ENCODE data around the gene SZT2.
A peak's percentile ranks its signal among the peaks of the same experiment; 100 is the strongest.

The SZT2 gene

GRCh38 chr1:43358746-43359693, 30.7 kb upstream of the SZT2 start, which contains the start of gene CDC20:
TSS of gene CDC20 (plus strand) at chr1:43358981. CDS start at chr1:43359216, 235 bp downstream.
- ATAC-seq = peak; percentile 98
- TF ChIP-seq ZNF565 (CRISPR knock-in tag; conservative IDR thresholded peaks at IDR 0.05; ENCODE audit: low read depth) = no peak
- no peak for TF ChIP-seq OSR1 (CRISPR knock-in tag; IDR thresholded peaks at IDR 0.05)
- no peak for TF ChIP-seq TCF4 (CRISPR knock-in tag; IDR thresholded peaks at IDR 0.05; ENCODE audit: borderline replicate concordance)
- TF ChIP-seq PATZ1 (CRISPR knock-in tag; IDR thresholded peaks at IDR 0.05; ENCODE audit: borderline replicate concordance) = no peak
- TF ChIP-seq ZFP3 (CRISPR knock-in tag; IDR thresholded peaks at IDR 0.05) = no peak
- TF ChIP-seq RARB (CRISPR knock-in tag; IDR thresholded peaks at IDR 0.05) = no peak
- TF ChIP-seq ARNTL (CRISPR knock-in tag; IDR thresholded peaks at IDR 0.05; ENCODE audit: borderline replicate concordance, low read depth) = no peak

DNA sequence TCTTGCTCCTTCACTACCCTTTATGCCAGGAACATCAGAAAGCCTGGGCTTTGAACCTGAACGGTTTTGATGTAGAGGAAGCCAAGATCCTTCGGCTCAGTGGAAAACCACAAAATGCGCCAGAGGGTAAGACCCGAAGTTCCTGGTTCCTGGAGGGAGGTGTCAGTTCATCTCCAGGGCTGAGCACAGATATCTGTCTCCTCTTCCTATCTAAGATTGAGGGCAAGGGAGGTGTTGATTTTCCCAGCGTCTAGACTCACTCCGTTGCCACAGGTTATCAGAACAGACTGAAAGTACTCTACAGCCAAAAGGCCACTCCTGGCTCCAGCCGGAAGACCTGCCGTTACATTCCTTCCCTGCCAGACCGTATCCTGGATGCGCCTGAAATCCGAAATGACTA, 30.0 kb upstream of the SZT2 start:
- ATAC-seq = no peak
- TF ChIP-seq, protein P1, sequence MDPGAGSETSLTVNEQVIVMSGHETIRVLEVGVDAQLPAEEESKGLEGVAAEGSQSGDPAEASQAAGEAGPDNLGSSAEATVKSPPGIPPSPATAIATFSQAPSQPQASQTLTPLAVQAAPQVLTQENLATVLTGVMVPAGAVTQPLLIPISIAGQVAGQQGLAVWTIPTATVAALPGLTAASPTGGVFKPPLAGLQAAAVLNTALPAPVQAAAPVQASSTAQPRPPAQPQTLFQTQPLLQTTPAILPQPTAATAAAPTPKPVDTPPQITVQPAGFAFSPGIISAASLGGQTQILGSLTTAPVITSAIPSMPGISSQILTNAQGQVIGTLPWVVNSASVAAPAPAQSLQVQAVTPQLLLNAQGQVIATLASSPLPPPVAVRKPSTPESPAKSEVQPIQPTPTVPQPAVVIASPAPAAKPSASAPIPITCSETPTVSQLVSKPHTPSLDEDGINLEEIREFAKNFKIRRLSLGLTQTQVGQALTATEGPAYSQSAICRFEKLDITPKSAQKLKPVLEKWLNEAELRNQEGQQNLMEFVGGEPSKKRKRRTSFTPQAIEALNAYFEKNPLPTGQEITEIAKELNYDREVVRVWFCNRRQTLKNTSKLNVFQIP (CRISPR knock-in tag; IDR thresholded peaks at IDR 0.05; ENCODE audit: borderline replicate concordance, low read depth) = no peak
- TF ChIP-seq RARB (CRISPR knock-in tag; IDR thresholded peaks at IDR 0.05) (no peak), ZNF70 (CRISPR knock-in tag; IDR thresholded peaks at IDR 0.05) (no peak)

- no peak for ATAC-seq
Measured at GRCh38 chr1:43360616-43361015, 29.1 kb upstream of the SZT2 start.

GRCh38 chr1:43363283-43363934, 26.3 kb upstream of the SZT2 start:
- ATAC-seq = no peak
- no peak for TF ChIP-seq GLIS3 (CRISPR knock-in tag; IDR thresholded peaks at IDR 0.05)
- TF ChIP-seq ZNF8 (CRISPR knock-in tag; IDR thresholded peaks at IDR 0.05) = no peak
- TF ChIP-seq TOX (CRISPR knock-in tag; IDR thresholded peaks at IDR 0.05; ENCODE audit: borderline replicate concordance) = no peak
- TF ChIP-seq ARNTL (CRISPR knock-in tag; IDR thresholded peaks at IDR 0.05; ENCODE audit: borderline replicate concordance, low read depth) = no peak

More at GRCh38 chr1:43360616-43361015, 29.1 kb upstream of the SZT2 start:
- TF ChIP-seq, protein P1 (CRISPR knock-in tag; IDR thresholded peaks at IDR 0.05; ENCODE audit: borderline replicate concordance, low read depth) = no peak
- TF ChIP-seq PPARA (CRISPR knock-in tag; IDR thresholded peaks at IDR 0.05; ENCODE audit: borderline replicate concordance) (no peak), ARNTL (CRISPR knock-in tag; IDR thresholded peaks at IDR 0.05; ENCODE audit: borderline replicate concordance, low read depth) (no peak), CSDC2 (CRISPR knock-in tag; IDR thresholded peaks at IDR 0.05) (no peak), GLIS3 (CRISPR knock-in tag; IDR thresholded peaks at IDR 0.05) (no peak), ZNF565 (CRISPR knock-in tag; conservative IDR thresholded peaks at IDR 0.05; ENCODE audit: low read depth) (no peak)

- no peak for ATAC-seq
- TF ChIP-seq ARNTL (CRISPR knock-in tag; IDR thresholded peaks at IDR 0.05; ENCODE audit: borderline replicate concordance, low read depth) (no peak), TSHZ2 (CRISPR knock-in tag; IDR thresholded peaks at IDR 0.05) (no peak), ZC3H10 (CRISPR knock-in tag; IDR thresholded peaks at IDR 0.05) (no peak), ZFP3 (CRISPR knock-in tag; IDR thresholded peaks at IDR 0.05) (no peak), OSR1 (CRISPR knock-in tag; IDR thresholded peaks at IDR 0.05) (no peak), ZNF565 (CRISPR knock-in tag; conservative IDR thresholded peaks at IDR 0.05; ENCODE audit: low read depth) (no peak), TCF4 (CRISPR knock-in tag; IDR thresholded peaks at IDR 0.05; ENCODE audit: borderline replicate concordance) (no peak), TOX (CRISPR knock-in tag; IDR thresholded peaks at IDR 0.05; ENCODE audit: borderline replicate concordance) (no peak), PATZ1 (CRISPR knock-in tag; IDR thresholded peaks at IDR 0.05; ENCODE audit: borderline replicate concordance) (no peak)
- TF ChIP-seq, protein P2, sequence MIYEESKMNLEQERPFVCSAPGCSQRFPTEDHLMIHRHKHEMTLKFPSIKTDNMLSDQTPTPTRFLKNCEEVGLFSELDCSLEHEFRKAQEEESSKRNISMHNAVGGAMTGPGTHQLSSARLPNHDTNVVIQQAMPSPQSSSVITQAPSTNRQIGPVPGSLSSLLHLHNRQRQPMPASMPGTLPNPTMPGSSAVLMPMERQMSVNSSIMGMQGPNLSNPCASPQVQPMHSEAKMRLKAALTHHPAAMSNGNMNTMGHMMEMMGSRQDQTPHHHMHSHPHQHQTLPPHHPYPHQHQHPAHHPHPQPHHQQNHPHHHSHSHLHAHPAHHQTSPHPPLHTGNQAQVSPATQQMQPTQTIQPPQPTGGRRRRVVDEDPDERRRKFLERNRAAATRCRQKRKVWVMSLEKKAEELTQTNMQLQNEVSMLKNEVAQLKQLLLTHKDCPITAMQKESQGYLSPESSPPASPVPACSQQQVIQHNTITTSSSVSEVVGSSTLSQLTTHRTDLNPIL (CRISPR knock-in tag; IDR thresholded peaks at IDR 0.05; ENCODE audit: low read depth) = no peak
Measured at GRCh38 chr1:43363935-43364525, 25.7 kb upstream of the SZT2 start.
